Neural cell (in vitro differentiated cells): Measurements from ENCODE around the gene BLM. TPM values are rescaled to one million over a fixed set of nuclear protein-coding genes. Genes with fewer than 3 reads are reported as not detected.

Experiments
- H2AFZ ChIP-seq: fragments of 200-600, 300-800 bp; sonication (generic), shearing (Covaris generic); 2 replicates; pipeline ENCODE4 v1.6.0; 2014; ENCODE audit warnings: low read depth, mild to moderate bottlenecking, antibody characterized with exemption, low read length, moderate library complexity
- H3F3A ChIP-seq: fragments of 200-600 bp; shearing (Covaris generic); 2 replicates; pipeline ENCODE4 v1.6.1; 2016; ENCODE audit warnings: mild to moderate bottlenecking, moderate library complexity, mixed read lengths, antibody characterized with exemption, low read length; ENCODE audit not compliant: insufficient read depth, poor library complexity, severe bottlenecking
- H3K27ac ChIP-seq: fragments of 200-600, 300-800 bp; sonication (generic), shearing (Covaris generic); 2 replicates; pipeline ENCODE4 v1.5.1; 2014; ENCODE audit warnings: mild to moderate bottlenecking, low read length, moderate library complexity
- H3K27me3 ChIP-seq: fragments of 300-800, 200-600 bp; sonication (generic), shearing (Covaris generic); 2 replicates; pipeline ENCODE4 v1.6.0; 2014; ENCODE audit warnings: mild to moderate bottlenecking, low read depth, low read length, moderate library complexity; ENCODE audit not compliant: insufficient read depth
- H3K36me3 ChIP-seq: fragments of 300-800, 200-600 bp; sonication (generic), shearing (Covaris generic); 2 replicates; pipeline ENCODE4 v1.5.1; 2014; ENCODE audit warnings: mild to moderate bottlenecking, antibody characterized with exemption, low read length, moderate library complexity; ENCODE audit not compliant: insufficient read depth
- H3K4me2 ChIP-seq: fragments of 300-800, 200-600 bp; sonication (generic), shearing (Covaris generic); 2 replicates; pipeline ENCODE4 v1.6.0; 2014; ENCODE audit warnings: mild to moderate bottlenecking, low read length
- H3K4me3 ChIP-seq: fragments of 300-800, 200-600 bp; sonication (generic), shearing (Covaris generic); 2 replicates; pipeline ENCODE4 v1.5.1; 2014; ENCODE audit warnings: mild to moderate bottlenecking, low read length, moderate library complexity
- H3K79me2 ChIP-seq: fragments of 200-600 bp; shearing (Covaris generic); replicated peaks from 2 replicates; pipeline ENCODE4 v1.6.0; 2014; ENCODE audit warnings: mild to moderate bottlenecking, low read length, moderate library complexity; ENCODE audit not compliant: insufficient read depth
- H3K9ac ChIP-seq: fragments of 300-800, 200-600 bp; sonication (generic), shearing (Covaris generic); 2 replicates; pipeline ENCODE4 v1.6.1; 2016; ENCODE audit warnings: mild to moderate bottlenecking, low read length, mixed read lengths
- H3K9me2 ChIP-seq: fragments of 200-600 bp; shearing (Covaris generic); 2 replicates; pipeline ENCODE4 v1.6.1; 2016; ENCODE audit warnings: mild to moderate bottlenecking, low read length, mixed read lengths; ENCODE audit not compliant: insufficient read depth
- H3K9me3 ChIP-seq: fragments of 200-600, 300-800 bp; sonication (generic), shearing (Covaris generic); 2 replicates; pipeline ENCODE4 v1.6.1; 2016; ENCODE audit warnings: mild to moderate bottlenecking, mixed run types, low read length, moderate library complexity, mixed read lengths
- H4K20me1 ChIP-seq: fragments of 200-600 bp; shearing (Covaris generic); 2 replicates; pipeline ENCODE4 v1.6.1; 2016; ENCODE audit warnings: mild to moderate bottlenecking, mixed run types; ENCODE audit not compliant: insufficient read depth
- EP300 ChIP-seq: fragments of 450-650 bp; conservative IDR thresholded peaks from 2 replicates; pipeline ENCODE4 v1.6.1; 2014; ENCODE audit warnings: antibody characterized with exemption, mild to moderate bottlenecking, moderate library complexity; ENCODE audit not compliant: poor library complexity, severe bottlenecking
- EZH2 ChIP-seq: fragments of 200-600, 300-800 bp; shearing (Covaris generic), sonication (generic); IDR thresholded peaks from 2 replicates; pipeline ENCODE4 v1.6.1; 2014; ENCODE audit warnings: antibody characterized with exemption, low read length, borderline replicate concordance, mild to moderate bottlenecking; ENCODE audit not compliant: insufficient read depth, poor library complexity, severe bottlenecking
- MXI1 ChIP-seq: fragments of 450-650 bp; conservative IDR thresholded peaks from 2 replicates; pipeline ENCODE4 v1.6.1; 2014; ENCODE audit warnings: antibody characterized with exemption, mild to moderate bottlenecking; ENCODE audit not compliant: poor library complexity, severe bottlenecking
- POLR2AphosphoS5 ChIP-seq: IDR thresholded peaks from 2 replicates; pipeline ENCODE4 v1.6.1; 2012
- RAD21 ChIP-seq: fragments of 450-650 bp; conservative IDR thresholded peaks from 2 replicates; pipeline ENCODE4 v1.6.1; 2014; ENCODE audit warnings: antibody characterized with exemption, mild to moderate bottlenecking, moderate library complexity
- SMC3 ChIP-seq: fragments of 450-650 bp; conservative IDR thresholded peaks from 2 replicates; pipeline ENCODE4 v1.6.1; 2014; ENCODE audit warnings: antibody characterized with exemption, mild to moderate bottlenecking, moderate library complexity; ENCODE audit not compliant: poor library complexity
- TAF1 ChIP-seq: IDR thresholded peaks from 2 replicates; pipeline ENCODE4 v1.6.1; 2012; ENCODE audit warnings: low read depth
- polyA plus RNA-seq: library from polyadenylated mRNA; depleted of rRNA; stranded (reverse); fragments of >200 nt; gene quantifications from 2 replicates; pipeline ENCODE4 v1.2.3, GENCODE V29; 2014
- TF ChIP-seq, protein P1 (sequence below): IDR thresholded peaks from 2 replicates; pipeline ENCODE4 v1.6.1; 2012; ENCODE audit warnings: borderline replicate concordance
- TF ChIP-seq, protein P2 (sequence below): fragments of 450-650 bp; IDR thresholded peaks from 2 replicates; pipeline ENCODE4 v1.5.1; 2014; ENCODE audit warnings: antibody characterized with exemption, mild to moderate bottlenecking, moderate library complexity; ENCODE audit not compliant: poor library complexity, severe bottlenecking

BLM gene
- polyA plus RNA-seq, 1 donor from 2014 or later, result 4.5 TPM

DNA sequence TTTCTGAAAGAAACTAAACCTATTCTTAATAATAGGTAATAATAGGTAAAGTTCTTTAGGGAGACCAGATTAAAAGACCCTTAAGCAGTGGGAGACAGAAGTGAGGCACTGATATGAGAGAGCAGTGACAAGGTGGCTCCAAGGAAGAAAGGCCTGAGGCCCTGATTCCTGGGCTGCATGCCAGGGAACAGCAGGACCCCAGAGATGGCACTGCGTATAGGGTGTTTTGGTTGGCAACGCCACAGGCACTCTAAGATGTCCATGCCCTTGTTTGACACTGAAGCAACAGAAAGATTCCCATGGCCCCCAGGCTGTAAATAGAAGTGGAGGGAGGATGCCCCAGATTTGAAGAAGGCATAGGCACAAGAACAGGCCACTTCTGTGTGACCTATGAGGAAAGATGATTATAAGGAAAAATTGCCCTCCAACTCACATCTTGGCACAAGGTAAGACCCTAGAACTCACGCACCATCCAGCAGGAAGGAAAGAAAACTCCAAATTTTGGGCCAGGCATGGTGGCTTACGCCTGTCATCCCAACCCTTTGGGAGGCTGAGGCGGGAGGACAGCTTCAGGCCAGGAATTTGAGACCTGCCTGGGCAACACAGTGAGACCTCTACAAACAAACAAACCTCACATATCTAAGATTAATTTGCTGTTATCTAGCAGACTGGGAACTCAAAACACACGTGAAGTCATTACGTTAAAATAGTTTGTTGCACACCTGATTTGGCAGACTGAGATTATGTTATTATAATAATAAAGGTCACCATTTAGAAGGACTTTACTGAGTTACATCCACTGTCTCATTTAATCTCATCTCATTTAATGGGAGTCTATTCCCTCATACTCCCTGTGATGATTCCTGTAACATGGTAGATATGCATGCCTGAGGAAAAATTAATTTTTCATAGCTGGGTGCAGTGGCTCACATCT lies 10.5 kb upstream of the BLM start:
- Histone ChIP-seq H3K27ac (no peak overlapping the region), H2AFZ (no peak overlapping the region), H3K4me3 (no peak overlapping the region), H3K9me3 (no peaks in the 10 kb centered on the region), H3K4me2 (no peak overlapping the region), H3K79me2 (no peaks in the 10 kb centered on the region), H3K27me3 (no peaks in the 10 kb centered on the region), H3K9me2 (no peaks in the 10 kb centered on the region), H3K9ac (no peak overlapping the region), H4K20me1 (no peaks in the 10 kb centered on the region), H3K36me3 (no peaks in the 10 kb centered on the region), H3F3A (no peaks in the 10 kb centered on the region)
- TF ChIP-seq EZH2 (no peak), RAD21 (no peak), TAF1 (no peak), POLR2AphosphoS5 (no peak), EP300 (no peak), SMC3 (no peak), MXI1 (no peak)
- TF ChIP-seq, protein P1, sequence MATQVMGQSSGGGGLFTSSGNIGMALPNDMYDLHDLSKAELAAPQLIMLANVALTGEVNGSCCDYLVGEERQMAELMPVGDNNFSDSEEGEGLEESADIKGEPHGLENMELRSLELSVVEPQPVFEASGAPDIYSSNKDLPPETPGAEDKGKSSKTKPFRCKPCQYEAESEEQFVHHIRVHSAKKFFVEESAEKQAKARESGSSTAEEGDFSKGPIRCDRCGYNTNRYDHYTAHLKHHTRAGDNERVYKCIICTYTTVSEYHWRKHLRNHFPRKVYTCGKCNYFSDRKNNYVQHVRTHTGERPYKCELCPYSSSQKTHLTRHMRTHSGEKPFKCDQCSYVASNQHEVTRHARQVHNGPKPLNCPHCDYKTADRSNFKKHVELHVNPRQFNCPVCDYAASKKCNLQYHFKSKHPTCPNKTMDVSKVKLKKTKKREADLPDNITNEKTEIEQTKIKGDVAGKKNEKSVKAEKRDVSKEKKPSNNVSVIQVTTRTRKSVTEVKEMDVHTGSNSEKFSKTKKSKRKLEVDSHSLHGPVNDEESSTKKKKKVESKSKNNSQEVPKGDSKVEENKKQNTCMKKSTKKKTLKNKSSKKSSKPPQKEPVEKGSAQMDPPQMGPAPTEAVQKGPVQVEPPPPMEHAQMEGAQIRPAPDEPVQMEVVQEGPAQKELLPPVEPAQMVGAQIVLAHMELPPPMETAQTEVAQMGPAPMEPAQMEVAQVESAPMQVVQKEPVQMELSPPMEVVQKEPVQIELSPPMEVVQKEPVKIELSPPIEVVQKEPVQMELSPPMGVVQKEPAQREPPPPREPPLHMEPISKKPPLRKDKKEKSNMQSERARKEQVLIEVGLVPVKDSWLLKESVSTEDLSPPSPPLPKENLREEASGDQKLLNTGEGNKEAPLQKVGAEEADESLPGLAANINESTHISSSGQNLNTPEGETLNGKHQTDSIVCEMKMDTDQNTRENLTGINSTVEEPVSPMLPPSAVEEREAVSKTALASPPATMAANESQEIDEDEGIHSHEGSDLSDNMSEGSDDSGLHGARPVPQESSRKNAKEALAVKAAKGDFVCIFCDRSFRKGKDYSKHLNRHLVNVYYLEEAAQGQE, result no peak
- TF ChIP-seq, protein P2, sequence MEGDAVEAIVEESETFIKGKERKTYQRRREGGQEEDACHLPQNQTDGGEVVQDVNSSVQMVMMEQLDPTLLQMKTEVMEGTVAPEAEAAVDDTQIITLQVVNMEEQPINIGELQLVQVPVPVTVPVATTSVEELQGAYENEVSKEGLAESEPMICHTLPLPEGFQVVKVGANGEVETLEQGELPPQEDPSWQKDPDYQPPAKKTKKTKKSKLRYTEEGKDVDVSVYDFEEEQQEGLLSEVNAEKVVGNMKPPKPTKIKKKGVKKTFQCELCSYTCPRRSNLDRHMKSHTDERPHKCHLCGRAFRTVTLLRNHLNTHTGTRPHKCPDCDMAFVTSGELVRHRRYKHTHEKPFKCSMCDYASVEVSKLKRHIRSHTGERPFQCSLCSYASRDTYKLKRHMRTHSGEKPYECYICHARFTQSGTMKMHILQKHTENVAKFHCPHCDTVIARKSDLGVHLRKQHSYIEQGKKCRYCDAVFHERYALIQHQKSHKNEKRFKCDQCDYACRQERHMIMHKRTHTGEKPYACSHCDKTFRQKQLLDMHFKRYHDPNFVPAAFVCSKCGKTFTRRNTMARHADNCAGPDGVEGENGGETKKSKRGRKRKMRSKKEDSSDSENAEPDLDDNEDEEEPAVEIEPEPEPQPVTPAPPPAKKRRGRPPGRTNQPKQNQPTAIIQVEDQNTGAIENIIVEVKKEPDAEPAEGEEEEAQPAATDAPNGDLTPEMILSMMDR, result no peak

DNA sequence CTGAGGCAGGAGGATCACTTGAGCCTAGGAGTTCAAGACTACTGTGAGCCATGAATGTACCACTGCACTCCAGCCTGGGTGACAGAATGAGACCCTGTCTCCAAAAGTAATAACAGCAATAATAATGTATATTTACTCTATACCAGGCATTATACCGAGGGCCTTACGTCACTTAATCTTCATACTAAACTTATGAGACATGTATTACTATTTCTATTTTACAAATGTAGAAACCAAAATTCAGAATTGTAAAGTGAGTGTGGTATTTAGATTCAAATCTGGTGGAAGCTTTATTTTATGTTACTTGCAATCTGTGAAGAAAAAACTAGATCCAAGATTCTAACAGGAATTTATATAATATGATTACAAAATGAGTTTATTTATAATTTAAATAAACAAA lies 9.7 kb upstream of the BLM start:
- Histone ChIP-seq H3K27ac (no peak overlapping the region), H3K79me2 (no peaks in the 10 kb centered on the region), H2AFZ (no peak overlapping the region), H4K20me1 (no peaks in the 10 kb centered on the region), H3K9ac (no peak overlapping the region), H3K9me3 (no peaks in the 10 kb centered on the region), H3F3A (no peaks in the 10 kb centered on the region), H3K4me2 (no peak overlapping the region), H3K9me2 (no peaks in the 10 kb centered on the region), H3K36me3 (no peaks in the 10 kb centered on the region), H3K4me3 (no peak overlapping the region), H3K27me3 (no peaks in the 10 kb centered on the region)
- no peak for TF ChIP-seq RAD21
- no peak for TF ChIP-seq POLR2AphosphoS5
- TF ChIP-seq EP300, result no peak
- TF ChIP-seq EZH2, result no peak
- no peak for TF ChIP-seq TAF1
- TF ChIP-seq, protein P1, result no peak
- no peak for TF ChIP-seq SMC3
- TF ChIP-seq, protein P2, result no peak
- no peak for TF ChIP-seq MXI1
